SK-N-SH (cell line): ENCODE data around the gene ULK1. TPM values are rescaled to one million over a fixed set of nuclear protein-coding genes. Genes with fewer than 3 reads are reported as not detected.

ENCODE experiments used
- CTCF ChIA-PET: fragments of 300-600, 350-600 bp; formaldehyde crosslinking; extraction: SDS; loops from one replicate; lab custom pipeline; 2021; lab: Yijun Ruan, JAX
- POLR2A ChIA-PET: fragments of 350-600 bp; sonication (Branson Sonifier 250); formaldehyde crosslinking; extraction: SDS; loops from one replicate; lab custom pipeline; 2020; ENCODE audit warnings: antibody characterized with exemption, inconsistent platforms; lab: Yijun Ruan, JAX
- DNase-seq: peaks from one replicate; pipeline ENCODE4 v3.0.0; 2012
- H2AFZ ChIP-seq: fragments of 200-600 bp; sonication (generic); 2 replicates; pipeline ENCODE4 v1.8.1; 2016; ENCODE audit warnings: antibody characterized with exemption, mild to moderate bottlenecking, low read depth
- H3F3A ChIP-seq: fragments of 200-600 bp; sonication (generic); replicated peaks from 2 replicates; pipeline ENCODE3; 2016; ENCODE audit warnings: antibody characterized with exemption, mild to moderate bottlenecking; ENCODE audit not compliant: insufficient read depth
- H3K27ac ChIP-seq, 2 experiments: fragments of 200-500 bp in 1 of 2; fragments of 200-600 bp in 1 of 2; sonication (Bioruptor generic) in 1 of 2; sonication (generic), shearing (Covaris generic) in 1 of 2; 2 replicates each; pipeline versions ENCODE4 v1.5.1 to v1.6.1; 2014 to 2016; ENCODE audit warnings: low read depth in 2 of 2, inconsistent platforms in 1 of 2, low read length in 1 of 2, mild to moderate bottlenecking in 1 of 2, mixed read lengths in 1 of 2
- H3K27me3 ChIP-seq: fragments of 200-600 bp; sonication (generic), shearing (Covaris generic); 2 replicates; pipeline ENCODE4 v1.6.1; 2016; ENCODE audit warnings: mixed run types; ENCODE audit not compliant: insufficient read depth
- H3K36me3 ChIP-seq, 2 experiments: fragments of 200-500 bp in 1 of 2; fragments of 200-600 bp in 1 of 2; sonication (Bioruptor generic) in 1 of 2; sonication (generic) in 1 of 2; replicated peaks in 1 of 2; 2 replicates each; pipeline versions ENCODE3 to v1.5.1; 2014 to 2016; ENCODE audit warnings: low read length in 1 of 2, mild to moderate bottlenecking in 1 of 2; ENCODE audit not compliant: insufficient read depth in 2 of 2, control insufficient read depth in 1 of 2
- H3K4me1 ChIP-seq, 2 experiments: fragments of 200-500 bp in 1 of 2; fragments of 200-600 bp in 1 of 2; sonication (Bioruptor generic) in 1 of 2; sonication (generic), shearing (Covaris generic) in 1 of 2; 2 replicates each; pipeline versions ENCODE4 v1.5.1 to v1.6.1; 2014 to 2016; ENCODE audit warnings: low read depth in 1 of 2, low read length in 1 of 2, mixed run types in 1 of 2; ENCODE audit not compliant: insufficient read depth in 2 of 2, control insufficient read depth in 1 of 2
- H3K4me2 ChIP-seq: fragments of 200-600 bp; sonication (generic), shearing (Covaris generic); 2 replicates; pipeline ENCODE4 v1.6.1; 2017; ENCODE audit warnings: mixed run types
- H3K4me3 ChIP-seq, 2 experiments: fragments of 200-500 bp in 1 of 2; fragments of 200-600 bp in 1 of 2; sonication (Bioruptor generic) in 1 of 2; sonication (generic), shearing (Covaris generic) in 1 of 2; 2 replicates each; pipeline versions ENCODE4 v1.5.1 to v1.8.1; 2014 to 2016; ENCODE audit warnings: low read depth in 2 of 2, inconsistent platforms in 1 of 2, low read length in 1 of 2, mild to moderate bottlenecking in 1 of 2, mixed read lengths in 1 of 2, moderate library complexity in 1 of 2
- H3K79me2 ChIP-seq: fragments of 200-600 bp; sonication (generic); 2 replicates; pipeline ENCODE4 v1.8.1; 2017; ENCODE audit warnings: mild to moderate bottlenecking; ENCODE audit not compliant: insufficient read depth
- H3K9ac ChIP-seq: fragments of 200-600 bp; sonication (generic); 2 replicates; pipeline ENCODE4 v1.6.1; 2017; ENCODE audit warnings: mixed run types
- H3K9me2 ChIP-seq: fragments of 200-600 bp; sonication (generic); 2 replicates; pipeline ENCODE4 v1.6.1; 2017; ENCODE audit warnings: mixed run types
- H3K9me3 ChIP-seq: fragments of 200-600 bp; sonication (generic); 2 replicates; pipeline ENCODE4 v1.6.1; 2017; ENCODE audit warnings: mixed run types, mild to moderate bottlenecking, moderate library complexity
- H4K20me1 ChIP-seq: fragments of 200-600 bp; sonication (generic); 2 replicates; pipeline ENCODE4 v1.6.1; 2017; ENCODE audit warnings: mild to moderate bottlenecking, mixed run types; ENCODE audit not compliant: insufficient read depth
- CHD2 ChIP-seq: fragments of 150-350 bp; IDR thresholded peaks from 2 replicates; pipeline ENCODE4 v1.6.1; 2018; ENCODE audit warnings: low read length; ENCODE audit not compliant: partially characterized antibody
- CTCF ChIP-seq: fragments of 200-600 bp; sonication (generic); IDR thresholded peaks from 2 replicates; pipeline ENCODE4 v1.6.1; 2017; ENCODE audit warnings: antibody characterized with exemption, mild to moderate bottlenecking, moderate library complexity
- EP300 ChIP-seq, 2 experiments: IDR thresholded peaks; 2 replicates each; pipeline versions ENCODE4 v1.4.0 to v1.6.1; 2012; ENCODE audit warnings: borderline replicate concordance in 1 of 2, low read depth in 1 of 2, low read length in 1 of 2
- GABPA ChIP-seq: IDR thresholded peaks from 2 replicates; pipeline ENCODE4 v1.4.0; 2012; ENCODE audit warnings: low read depth, mild to moderate bottlenecking
- JUND ChIP-seq: IDR thresholded peaks from 2 replicates; pipeline ENCODE4 v1.4.0; 2012
- MEF2A ChIP-seq: IDR thresholded peaks from 2 replicates; pipeline ENCODE4 v1.4.0; 2012; ENCODE audit warnings: low read depth, borderline replicate concordance
- MXI1 ChIP-seq: IDR thresholded peaks from 2 replicates; pipeline ENCODE4 v1.6.1; 2012; ENCODE audit warnings: mild to moderate bottlenecking, low read depth, low read length, improper control_type of control experiment
- NFIC ChIP-seq: IDR thresholded peaks from 2 replicates; pipeline ENCODE4 v1.4.0; 2012; ENCODE audit warnings: borderline replicate concordance
- PBX3 ChIP-seq: IDR thresholded peaks from 2 replicates; pipeline ENCODE4; 2012
- POLR2AphosphoS5 ChIP-seq: IDR thresholded peaks from 2 replicates; pipeline ENCODE4 v1.6.1; 2012; ENCODE audit warnings: low read depth, low read length
- RAD21 ChIP-seq: IDR thresholded peaks from 2 replicates; pipeline ENCODE4 v1.6.1; 2012; ENCODE audit warnings: mild to moderate bottlenecking, low read length
- RXRA ChIP-seq: IDR thresholded peaks from 2 replicates; pipeline ENCODE4 v1.4.0; 2012; ENCODE audit warnings: low read depth, mild to moderate bottlenecking, borderline replicate concordance
- TAF1 ChIP-seq: IDR thresholded peaks from 2 replicates; pipeline ENCODE4 v1.6.1; 2012; ENCODE audit warnings: low read depth, mild to moderate bottlenecking, low read length, moderate library complexity, borderline replicate concordance
- TCF12 ChIP-seq: IDR thresholded peaks from 2 replicates; pipeline ENCODE4 v1.4.0; 2012
- USF1 ChIP-seq: IDR thresholded peaks from 2 replicates; pipeline ENCODE4 v1.4.0; 2012; ENCODE audit warnings: low read depth, borderline replicate concordance
- YY1 ChIP-seq: IDR thresholded peaks from 2 replicates; pipeline ENCODE4 v1.4.0; 2012; ENCODE audit warnings: low read depth, mild to moderate bottlenecking
- ZBTB33 ChIP-seq: IDR thresholded peaks from 2 replicates; pipeline ENCODE4 v1.4.0; 2012; ENCODE audit warnings: low read depth, borderline replicate concordance
- WGBS: methylation state at CpG from one replicate; pipeline ENCODE4 v1.1.6; 2017; ENCODE audit warnings: low lambda C conversion rate; 5-methylcytosine and 5-hydroxymethylcytosine counted together
- polyA plus RNA-seq, 3 experiments: library from polyadenylated mRNA; depleted of rRNA; stranded (reverse); fragments of >200 nt; gene quantifications; 2 replicates each; pipeline ENCODE4 v1.2.3, GENCODE V29; 2012

ULK1 gene
- polyA plus RNA-seq, 1 of the 3 experiments (the other 2 are of a cell fraction), result 10.7 TPM

GRCh38 chr12:131911851-131912477 is 17.5 kb downstream of the ULK1 start:
- WGBS, result 74% methylated on average over 9 of the region's 22 CpGs
- Histone ChIP-seq H2AFZ (no peak overlapping the region), H3K36me3 (peaks cover 4 to 56% of the 10 kb centered on the region in 2 experiments), H3K4me1 (peaks cover 9 to 27% of the 10 kb centered on the region in 2 experiments; a peak in 2 of 4 replicates), H3K27me3 (no peaks in the 10 kb centered on the region), H3K9me2 (no peaks in the 10 kb centered on the region), H3F3A (no peaks in the 10 kb centered on the region), H3K4me3 (no peak overlapping the region), H3K79me2 (0 out of 2 replicates have a peak, but pooled peaks cover 4% of the 10 kb centered on the region), H3K4me2 (peak overlapping the region; percentile 76; the same call in 1 of the 2 replicates), H4K20me1 (no peaks in the 10 kb centered on the region), H3K9me3 (no peaks in the 10 kb centered on the region), H3K27ac (peak overlapping the region; percentile 59 to 88; a peak in 3 of 4 replicates), H3K9ac (no peak overlapping the region)
- TF ChIP-seq ZBTB33, result no peak
- TF ChIP-seq MEF2A, result no peak
- TF ChIP-seq CTCF, result peak; percentile 29; the same call in 1 of the 2 replicates
- CTCF ChIA-PET, result interaction anchor here (0.6 to 3.6 kb wide), 11 partner anchors 8 to 83 kb away, joined by 3 to 23 read pairs (median 4); no protein-coding TSS in a partner anchor
- DNase-seq, result peak; percentile 65
- POLR2A ChIA-PET, result interaction anchor here (1.1 to 1.4 kb wide), 2 partner anchors 18 to 76 kb away, joined by 3 read pairs; no protein-coding TSS in a partner anchor

- Histone ChIP-seq H2AFZ (no peak overlapping the region), H3K27ac (peak overlapping the region; percentile 59 to 88; a peak in 3 of 4 replicates), H3K4me3 (no peak overlapping the region), H3K9ac (no peak overlapping the region; the same call in 1 of the 2 replicates), H3K4me1 (peaks cover 9 to 27% of the 10 kb centered on the region in 2 experiments; a peak in 2 of 4 replicates), H4K20me1 (no peaks in the 10 kb centered on the region), H3K79me2 (0 out of 2 replicates have a peak, but pooled peaks cover 4% of the 10 kb centered on the region), H3K9me2 (no peaks in the 10 kb centered on the region), H3K9me3 (no peaks in the 10 kb centered on the region), H3K27me3 (no peaks in the 10 kb centered on the region), H3K36me3 (peaks cover 4 to 60% of the 10 kb centered on the region in 2 experiments), H3K4me2 (peak overlapping the region; percentile 76), H3F3A (no peaks in the 10 kb centered on the region)
- WGBS, result 49% methylated on average over 11 of the region's 20 CpGs
- CTCF ChIA-PET, result interaction anchor here (0.8 to 3.6 kb wide), 11 partner anchors 8 to 84 kb away, joined by 3 to 23 read pairs (median 4); no protein-coding TSS in a partner anchor
- DNase-seq, result peak; percentile 98
- POLR2A ChIA-PET, result interaction anchor here (1.1 to 1.4 kb wide), 2 partner anchors 18 to 76 kb away, joined by 3 read pairs; no protein-coding TSS in a partner anchor
- TF ChIP-seq MXI1, result peak; percentile 95
- TF ChIP-seq PBX3, result peak; percentile 83
- no peak for TF ChIP-seq TAF1
- TF ChIP-seq GABPA, result no peak
- peak; percentile 45 for TF ChIP-seq RAD21
- no peak for TF ChIP-seq RXRA
- peak; percentile 69 for TF ChIP-seq CHD2
- peak; percentile 88 for TF ChIP-seq NFIC
- TF ChIP-seq JUND, result peak; percentile 62; the same call in 1 of the 2 replicates
- 0 out of 4 replicates have a peak, but pooled peaks of 1 of the 2 experiments have one; percentile 8 for TF ChIP-seq EP300 (IDR thresholded peaks at IDR 0.05; ENCODE audit: borderline replicate concordance in 1 of 2, low read depth in 1 of 2, low read length in 1 of 2)
- TF ChIP-seq YY1, result 0 out of 2 replicates have a peak, but pooled peaks have one; percentile 33
- peak; percentile 32; the same call in 1 of the 2 replicates for TF ChIP-seq POLR2AphosphoS5
- peak; percentile 64; the same call in 1 of the 2 replicates for TF ChIP-seq TCF12
- no peak for TF ChIP-seq USF1
These were observed 18.3 kb downstream of the ULK1 start for GRCh38 chr12:131912518-131913274.
